Upper lobe of left lung (tissue), 6 donors: ENCODE data around the gene MRPL34. TPM values are rescaled to one million over a fixed set of nuclear protein-coding genes. Genes with fewer than 3 reads are reported as not detected.

ENCODE experiments used
- ATAC-seq, 2 donors: fragments of 200-7000 bp; cut with Tn5 transposase; one replicate each; pipeline ENCODE4 v1.9.1; 2022; ENCODE audit warnings: mild to moderate bottlenecking in 2 of 2, moderate library complexity in 2 of 2; ENCODE audit not compliant: low FRiP score in 2 of 2
- DNase-seq, 2 donors: peaks; one replicate each; pipeline ENCODE4 v3.0.0-alpha.2; 2019 to 2020
- H3K27ac ChIP-seq, 4 donors: fragments of 200-600 bp; sonication (generic); one replicate each; pipeline ENCODE4 v1.5.1; 2016 to 2019
- H3K27me3 ChIP-seq, 4 donors: fragments of 200-600 bp; sonication (generic); one replicate each; pipeline ENCODE4 v1.5.1; 2017 to 2019
- H3K36me3 ChIP-seq, 4 donors: fragments of 200-600 bp; sonication (generic); one replicate each; pipeline ENCODE4 v1.5.1; 2016 to 2019
- H3K4me1 ChIP-seq, 4 donors: fragments of 200-600 bp; sonication (generic); one replicate each; pipeline ENCODE4 v1.5.1; 2018 to 2019
- H3K4me3 ChIP-seq, 4 donors: fragments of 200-600 bp; sonication (generic); one replicate each; pipeline ENCODE4 v1.5.1; 2017 to 2019; ENCODE audit warnings: mild to moderate bottlenecking in 2 of 4, moderate library complexity in 1 of 4
- H3K9me3 ChIP-seq, 4 donors: fragments of 200-600 bp; sonication (generic); one replicate each; pipeline ENCODE4 v1.5.1; 2018 to 2019
- EP300 ChIP-seq, 4 donors: sonication (generic); formaldehyde crosslinking; IDR thresholded peaks; one replicate each; pipeline ENCODE4 v1.5.1; 2017; ENCODE audit warnings: antibody characterized with exemption in 4 of 4, control low read depth in 2 of 4
- POLR2A ChIP-seq, 4 donors: fragments of 450-650 bp; IDR thresholded peaks; one replicate each; pipeline ENCODE4 v1.5.1; 2016 to 2017; ENCODE audit warnings: antibody characterized with exemption in 4 of 4, mild to moderate bottlenecking in 2 of 4
- POLR2AphosphoS5 ChIP-seq, 2 donors: sonication (generic); formaldehyde crosslinking; IDR thresholded peaks; one replicate each; pipeline ENCODE4 v1.5.1; 2017; ENCODE audit warnings: antibody characterized with exemption in 2 of 2
- WGBS, 2 donors: methylation state at CpG; one replicate each; pipeline ENCODE4 v1.1.5; 2017 to 2018; 5-methylcytosine and 5-hydroxymethylcytosine counted together
- total RNA-seq, 6 donors: library from RNA; depleted of rRNA in 4 of 6; stranded (reverse); fragments of >200 nt in 4 of 6; gene quantifications; one replicate each; pipeline versions ENCODE4 v1.1.0 to v1.2.1, GENCODE V29; 2016 to 2021
- TF ChIP-seq, protein P1 (sequence below), 6 experiments: fragments of 450-650 bp in 4 of 6; fragments of 200-600 bp in 2 of 6; sonication (generic) in 2 of 6; IDR thresholded peaks; one replicate each; pipeline ENCODE4 v1.5.1; 2016 to 2019; ENCODE audit warnings: antibody characterized with exemption in 6 of 6
- donor health status: DM: no; HTN: no; CAD: no; lungs with moderate emphysema.
- donor health status: DM: no; HTN: yes; CAD: no; lungs with severe emphysema.

The MRPL34 gene
- total RNA-seq, 6 donors from 2014 or later, result 98.3 to 176 (median 122) TPM

DNA sequence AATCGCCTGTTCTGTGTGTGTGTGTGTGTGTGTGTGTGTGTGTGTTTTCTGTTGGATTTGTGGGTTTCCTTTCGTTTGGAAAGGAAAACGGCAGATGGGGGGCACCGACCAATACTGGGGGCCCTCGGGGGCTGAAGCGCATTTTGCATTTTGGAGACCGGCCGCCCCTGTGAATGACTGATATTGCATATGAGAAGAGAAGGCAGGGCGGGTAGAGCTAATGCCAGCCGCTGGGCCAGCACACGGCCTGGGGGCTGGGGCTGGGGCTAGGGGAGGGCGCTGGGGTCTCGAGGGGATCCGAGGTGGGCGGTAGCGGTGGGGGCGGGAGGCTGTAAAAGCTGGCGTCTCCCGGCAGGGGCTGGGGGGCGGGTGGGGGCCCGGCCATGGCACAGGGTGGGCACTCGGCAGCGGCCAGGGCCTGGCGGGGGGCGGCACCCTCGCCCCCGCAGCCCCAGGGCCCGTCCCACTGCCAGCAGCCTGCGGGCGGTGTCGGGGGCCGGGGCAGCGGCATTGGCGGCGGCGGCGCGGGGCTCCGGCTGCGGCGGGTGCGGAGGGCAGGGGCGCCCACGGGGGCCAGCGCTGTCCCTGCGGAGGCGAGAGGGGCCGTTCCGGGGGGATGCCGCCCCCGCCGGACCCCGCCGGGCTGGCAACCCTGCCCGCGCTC, 17.8 kb downstream of the MRPL34 start:
- peaks cover 3 to 15% (median 6%) of the 10 kb centered on the region in 4 donors for H3K4me1 ChIP-seq
- DNase-seq, result peak in 1 of 2 donors; percentile 85
- ATAC-seq, result no peak
- peaks cover 0 to under 1% (median 0%) of the 10 kb centered on the region in 4 donors for H3K27me3 ChIP-seq
- peaks cover 12 to 38% (median 28%) of the 10 kb centered on the region in 4 donors for H3K36me3 ChIP-seq
- H3K9me3 ChIP-seq, result no peaks in the 10 kb centered on the region
- TF ChIP-seq POLR2AphosphoS5 (IDR thresholded peaks at IDR 0.05) (no peak), EP300 (IDR thresholded peaks at IDR 0.05) (no peak), POLR2A (IDR thresholded peaks at IDR 0.05) (no peak)
- TF ChIP-seq, protein P1, sequence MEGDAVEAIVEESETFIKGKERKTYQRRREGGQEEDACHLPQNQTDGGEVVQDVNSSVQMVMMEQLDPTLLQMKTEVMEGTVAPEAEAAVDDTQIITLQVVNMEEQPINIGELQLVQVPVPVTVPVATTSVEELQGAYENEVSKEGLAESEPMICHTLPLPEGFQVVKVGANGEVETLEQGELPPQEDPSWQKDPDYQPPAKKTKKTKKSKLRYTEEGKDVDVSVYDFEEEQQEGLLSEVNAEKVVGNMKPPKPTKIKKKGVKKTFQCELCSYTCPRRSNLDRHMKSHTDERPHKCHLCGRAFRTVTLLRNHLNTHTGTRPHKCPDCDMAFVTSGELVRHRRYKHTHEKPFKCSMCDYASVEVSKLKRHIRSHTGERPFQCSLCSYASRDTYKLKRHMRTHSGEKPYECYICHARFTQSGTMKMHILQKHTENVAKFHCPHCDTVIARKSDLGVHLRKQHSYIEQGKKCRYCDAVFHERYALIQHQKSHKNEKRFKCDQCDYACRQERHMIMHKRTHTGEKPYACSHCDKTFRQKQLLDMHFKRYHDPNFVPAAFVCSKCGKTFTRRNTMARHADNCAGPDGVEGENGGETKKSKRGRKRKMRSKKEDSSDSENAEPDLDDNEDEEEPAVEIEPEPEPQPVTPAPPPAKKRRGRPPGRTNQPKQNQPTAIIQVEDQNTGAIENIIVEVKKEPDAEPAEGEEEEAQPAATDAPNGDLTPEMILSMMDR (IDR thresholded peaks at IDR 0.05), result no peak
- H3K27ac ChIP-seq, result peak overlapping the region in 2 of 4 donors; percentile 12 to 50
- peak overlapping the region in 1 of 4 donors; percentile 25 for H3K4me3 ChIP-seq
- 42 to 71% methylated on average over 16 to 38 of the region's 56 CpGs for WGBS, 2 donors

DNA sequence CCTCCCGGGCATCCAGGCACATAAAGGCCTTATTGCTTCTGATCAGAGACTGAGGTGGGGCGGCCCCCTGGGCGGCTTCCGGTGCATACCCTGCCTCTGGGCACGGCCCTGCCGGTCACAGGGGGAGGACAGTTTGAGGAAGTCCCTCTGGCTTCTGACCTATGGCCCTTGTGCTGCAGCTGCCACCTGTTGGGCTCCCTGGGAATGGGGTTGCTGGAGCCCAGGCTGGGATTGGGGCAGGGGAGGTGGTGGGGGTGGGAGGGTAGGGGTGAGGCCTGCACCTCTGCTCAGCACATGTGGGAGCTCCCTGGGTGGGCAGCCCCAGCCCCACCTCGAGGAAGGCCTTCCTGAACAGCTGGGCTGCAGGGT, 18.3 kb downstream of the MRPL34 start:
- Histone ChIP-seq H3K4me3 (peak overlapping the region in 1 of 4 donors; percentile 25), H3K27me3 (peaks cover 0 to 5% (median under 1%) of the 10 kb centered on the region in 4 donors), H3K36me3 (peaks cover 12 to 34% (median 28%) of the 10 kb centered on the region in 4 donors), H3K27ac (peak overlapping the region in 2 of 4 donors; percentile 12 to 50), H3K9me3 (no peaks in the 10 kb centered on the region), H3K4me1 (peaks cover 7 to 20% (median 9%) of the 10 kb centered on the region in 4 donors)
- 60 to 61% methylated on average over 1 to 7 of the region's 7 CpGs for WGBS, 2 donors
- ATAC-seq, result no peak
- no peak for DNase-seq
- TF ChIP-seq POLR2AphosphoS5 (IDR thresholded peaks at IDR 0.05) (no peak), EP300 (IDR thresholded peaks at IDR 0.05) (no peak)
- TF ChIP-seq, protein P1 (IDR thresholded peaks at IDR 0.05), result no peak

DNA sequence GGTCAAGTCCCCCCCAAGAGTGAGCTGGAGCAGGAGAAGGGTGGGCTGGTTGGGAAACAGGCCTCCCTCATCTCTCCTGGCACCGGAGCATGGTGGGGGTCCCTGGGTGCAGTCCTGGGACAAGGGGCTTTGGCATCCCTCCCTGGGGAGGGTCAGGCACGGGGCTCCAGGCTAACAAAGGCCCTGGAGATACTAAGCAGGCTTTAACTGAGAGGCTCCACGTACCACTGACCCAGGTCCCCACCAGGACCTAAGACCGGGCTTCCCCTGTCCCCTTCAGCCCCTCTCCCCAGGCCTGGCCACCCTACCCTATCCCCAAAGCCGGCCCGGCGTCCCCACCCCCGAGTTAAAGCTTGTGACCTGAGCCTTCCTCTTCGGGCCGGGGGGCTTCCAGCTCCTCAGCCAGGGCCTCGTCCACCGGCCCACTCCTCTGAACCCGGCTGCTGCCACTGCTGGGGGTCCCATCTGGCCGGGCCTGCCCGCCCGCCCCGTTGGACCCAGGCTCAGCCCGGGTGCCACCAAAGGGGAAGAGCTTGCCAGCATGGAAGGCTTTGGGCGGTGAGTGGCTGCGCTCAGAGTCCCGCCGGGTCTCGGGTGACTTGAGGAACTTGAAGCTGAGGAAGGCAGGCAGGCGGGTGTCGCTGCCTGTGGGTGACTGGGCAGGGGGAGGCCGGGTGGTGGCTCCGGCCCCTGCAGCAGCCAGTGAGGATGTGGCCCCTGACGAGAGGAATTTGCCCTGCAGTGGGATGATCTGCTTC, 18.9 kb downstream of the MRPL34 start:
- Histone ChIP-seq H3K4me1 (peaks cover 8 to 26% (median 13%) of the 10 kb centered on the region in 4 donors), H3K36me3 (peaks cover 12 to 28% (median 23%) of the 10 kb centered on the region in 4 donors), H3K27me3 (peaks cover 0 to 9% (median 2%) of the 10 kb centered on the region in 4 donors), H3K9me3 (no peaks in the 10 kb centered on the region), H3K4me3 (no peak overlapping the region), H3K27ac (peak overlapping the region in 1 of 4 donors; percentile 12)
- TF ChIP-seq POLR2A (IDR thresholded peaks at IDR 0.05) (no peak), POLR2AphosphoS5 (IDR thresholded peaks at IDR 0.05) (no peak), EP300 (IDR thresholded peaks at IDR 0.05) (no peak)
- TF ChIP-seq, protein P1 (IDR thresholded peaks at IDR 0.05), result no peak
- DNase-seq (no peak), ATAC-seq (no peak)
- 87 to 89% methylated on average over 18 to 28 of the region's 28 CpGs for WGBS, 2 donors

DNA sequence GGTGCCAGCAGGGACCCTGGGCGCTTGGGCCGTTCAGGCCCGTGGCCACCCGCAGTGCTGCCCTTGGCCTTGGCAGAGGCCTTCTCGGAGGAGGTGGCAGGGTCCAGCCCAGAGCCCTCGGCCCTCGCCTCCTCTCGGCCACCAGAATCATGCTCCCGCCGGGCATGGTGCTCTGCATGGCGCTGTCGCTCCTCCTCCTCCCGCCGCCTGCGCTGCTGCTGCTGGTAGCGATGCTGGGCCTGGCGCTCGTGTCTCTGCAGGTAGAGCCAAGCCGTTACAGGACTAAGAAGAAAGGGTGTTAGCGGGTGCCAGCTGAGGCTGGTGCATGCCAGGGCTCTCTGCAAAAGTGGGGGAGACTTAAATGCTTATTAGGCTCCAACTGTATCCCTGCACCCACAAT, 19.5 kb downstream of the MRPL34 start:
- no peak for ATAC-seq
- no peak for DNase-seq
- Histone ChIP-seq H3K27me3 (peaks cover 0 to 9% (median 2%) of the 10 kb centered on the region in 4 donors), H3K4me1 (peaks cover 8 to 27% (median 13%) of the 10 kb centered on the region in 4 donors), H3K27ac (no peak overlapping the region), H3K36me3 (peaks cover 7 to 22% (median 17%) of the 10 kb centered on the region in 4 donors), H3K9me3 (no peaks in the 10 kb centered on the region), H3K4me3 (no peak overlapping the region)
- TF ChIP-seq POLR2AphosphoS5 (IDR thresholded peaks at IDR 0.05) (no peak), EP300 (IDR thresholded peaks at IDR 0.05) (no peak), POLR2A (IDR thresholded peaks at IDR 0.05) (no peak)
- TF ChIP-seq, protein P1 (IDR thresholded peaks at IDR 0.05), result no peak
- whole genome bisulfite sequencing, 2 donors, result 96 to 97% methylated on average over 15 to 20 of the region's 20 CpGs
